ENCODE measurements around the gene DUOX2. TPM values are rescaled to one million over a fixed set of nuclear protein-coding genes. Genes with fewer than 3 reads are reported as not detected.
"Not testable (repeated sequence)": the region's sequence is repeated elsewhere in the genome, so short reads cannot be mapped to it uniquely, and the experiment has no call there.

DUOX2 gene
- total and polyA plus RNA-seq, 2 of the 13 experiments (the other 11 are each of a cell fraction or from before 2014, with no cell fraction given), result 0.08 TPM; not detected in 1

- DNase-seq (ENCODE audit: low spot score); H3K79me2 ChIP-seq (ENCODE audit: insufficient read depth, low read length); POLR2A ChIA-PET; H3K27ac ChIP-seq (ENCODE audit: extremely low read length, insufficient read depth, low read length); H3K9me3 ChIP-seq (ENCODE audit: low read length); H3K9ac ChIP-seq (ENCODE audit: insufficient read depth, low read depth, low read length); H3K4me3 ChIP-seq (replicated peaks in 1 of 3; ENCODE audit: insufficient read depth in 1 of 3, low read depth in 2 of 3, low read length in 3 of 3); in situ Hi-C loops (cut with HindIII; ENCODE audit: extremely low pct_ligation_motif_present, low pct_unique_long_range_greater_than_20kb); CTCF ChIA-PET (ENCODE audit: low intra/inter-chr PET ratio, low total read pairs); H3K4me2 ChIP-seq (ENCODE audit: low read depth, low read length); intact Hi-C loops (cut with micrococcal nuclease; ENCODE audit: unreplicated experiment); BruUV-seq (replicated peaks); H2AFZ ChIP-seq (ENCODE audit: low read length); H4K20me1 ChIP-seq (ENCODE audit: insufficient read depth, low read length); H3K4me1 ChIP-seq (ENCODE audit: insufficient read depth, low read length); H3K27me3 ChIP-seq (ENCODE audit: control insufficient read depth in 1 of 2, insufficient read depth in 2 of 2, low read length in 2 of 2): not testable (repeated sequence)
- H3K36me3 ChIP-seq (replicated peaks in 1 of 2; ENCODE audit: control insufficient read depth in 1 of 2, insufficient read depth in 2 of 2, low read length in 2 of 2), result peaks cover 5 to 17% of the 10 kb centered on the region in 2 experiments
- ATAC-seq (peak; percentile 85), FAIRE-seq (peak; percentile 91)
- no CpG with 5 or more reads among the region's 1 CpG for WGBS (ENCODE audit: low lambda C conversion rate)
Measured at GRCh38 chr15:45044270-45044669, 69.7 kb downstream of the DUOX2 start.

- H3K27me3 ChIP-seq (ENCODE audit: control insufficient read depth in 1 of 2, insufficient read depth in 2 of 2, low read length in 2 of 2); H3K79me2 ChIP-seq (ENCODE audit: insufficient read depth, low read length); H2AFZ ChIP-seq (ENCODE audit: low read length); intact Hi-C loops (cut with micrococcal nuclease; ENCODE audit: unreplicated experiment); in situ Hi-C loops (cut with HindIII; ENCODE audit: extremely low pct_ligation_motif_present, low pct_unique_long_range_greater_than_20kb); DNase-seq (ENCODE audit: low spot score); H3K9ac ChIP-seq (ENCODE audit: insufficient read depth, low read depth, low read length); ATAC-seq; H4K20me1 ChIP-seq (ENCODE audit: insufficient read depth, low read length); H3K4me3 ChIP-seq (replicated peaks in 1 of 3; ENCODE audit: insufficient read depth in 1 of 3, low read depth in 2 of 3, low read length in 3 of 3); H3K27ac ChIP-seq (ENCODE audit: extremely low read length, insufficient read depth, low read length); H3K36me3 ChIP-seq (replicated peaks in 1 of 2; ENCODE audit: control insufficient read depth in 1 of 2, insufficient read depth in 2 of 2, low read length in 2 of 2); POLR2A ChIA-PET; BruUV-seq (replicated peaks); H3K9me3 ChIP-seq (ENCODE audit: low read length); H3K4me2 ChIP-seq (ENCODE audit: low read depth, low read length); CTCF ChIA-PET (ENCODE audit: low intra/inter-chr PET ratio, low total read pairs): not testable (repeated sequence)
- no CpG with 5 or more reads among the region's 2 CpGs for WGBS (ENCODE audit: low lambda C conversion rate)
- FAIRE-seq, result peak; percentile 36
- peaks cover 13% of the 10 kb centered on the region for H3K4me1 ChIP-seq (ENCODE audit: insufficient read depth, low read length)
Measured at GRCh38 chr15:45042859-45043258, 71.1 kb downstream of the DUOX2 start.

Small RNAs within 50 kb of the gene (small RNA-seq; reads per million reads assigned to genes)
- gene RF00019 (ENCODE audit: insufficient read depth in 2 of 3, insufficient read length in 3 of 3, low read depth in 2 of 3, low replicate concordance in 1 of 3), result 0 reads per million in 3 experiments

Other genes with a start within 250 kb of the DUOX2 start
- gene TERB2, start 157.5 kb downstream of the DUOX2 start, total RNA-seq (2016; rRNA removed; fragmentation: Illumina TruSeq; extraction: Trizol), result not detected in 2 replicates
- gene TERB2, start 157.5 kb downstream of the DUOX2 start, polyA plus RNA-seq (2011; rRNA removed), result not detected in 2 replicates
- gene SORD, start 91.0 kb downstream of the DUOX2 start, total RNA-seq (2016; rRNA removed; fragmentation: Illumina TruSeq; extraction: Trizol), result 59.1 and 104 TPM in 2 replicates
- 73.1 and 95.3 TPM in 2 replicates for gene SORD, start 91.0 kb downstream of the DUOX2 start, polyA plus RNA-seq (2011; rRNA removed)
- not detected in 2 replicates for gene DUOXA2, start 154 bp upstream of the DUOX2 start, total RNA-seq (2016; rRNA removed; fragmentation: Illumina TruSeq; extraction: Trizol)
- 0.32 and 0.61 TPM in 2 replicates for gene DUOXA2, start 154 bp upstream of the DUOX2 start, polyA plus RNA-seq (2011; rRNA removed)
- not detected in 2 replicates for gene DUOXA1, start 15.7 kb upstream of the DUOX2 start, total RNA-seq (2016; rRNA removed; fragmentation: Illumina TruSeq; extraction: Trizol)
- gene DUOXA1, start 15.7 kb upstream of the DUOX2 start, polyA plus RNA-seq (2011; rRNA removed), result 0.10 TPM in 1 of 2 replicates, not detected in the other
- gene DUOX1, start 15.8 kb upstream of the DUOX2 start, total RNA-seq (2016; rRNA removed; fragmentation: Illumina TruSeq; extraction: Trizol), result not detected in 2 replicates
- gene DUOX1, start 15.8 kb upstream of the DUOX2 start, polyA plus RNA-seq (2011; rRNA removed), result 0.03 TPM in 1 of 2 replicates, not detected in the other
- 16.8 and 25.5 TPM in 2 replicates for gene SHF, start 73.8 kb upstream of the DUOX2 start, total RNA-seq (2016; rRNA removed; fragmentation: Illumina TruSeq; extraction: Trizol)
- 20.9 and 21.4 TPM in 2 replicates for gene SHF, start 73.8 kb upstream of the DUOX2 start, polyA plus RNA-seq (2011; rRNA removed)
- gene SLC28A2, start 138.1 kb upstream of the DUOX2 start, total RNA-seq (2016; rRNA removed; fragmentation: Illumina TruSeq; extraction: Trizol), result 0.08 and 0.11 TPM in 2 replicates
- 0.01 TPM in 1 of 2 replicates, not detected in the other for gene SLC28A2, start 138.1 kb upstream of the DUOX2 start, polyA plus RNA-seq (2011; rRNA removed)